NB4 (cell line): ENCODE data around the gene TDP2.

Experiments used
- DNase-seq: peaks from one replicate; pipeline ENCODE4 v3.0.0; 2010; ENCODE audit warnings: low read depth
- H3K4me3 ChIP-seq: one replicate; pipeline ENCODE4 v1.5.1; 2011; ENCODE audit warnings: mild to moderate bottlenecking, low read depth, low read length, moderate library complexity
- MYC ChIP-seq: IDR thresholded peaks from 2 replicates; pipeline ENCODE4 v1.6.1; 2011; ENCODE audit warnings: low read depth, low read length
- POLR2A ChIP-seq: IDR thresholded peaks from 2 replicates; pipeline ENCODE4 v1.6.1; 2011; ENCODE audit warnings: mild to moderate bottlenecking; ENCODE audit not compliant: insufficient read length; ENCODE audit errors: extremely low read depth
- TF ChIP-seq, protein P1 (sequence below): IDR thresholded peaks from 2 replicates; pipeline ENCODE4 v1.6.1; 2011; ENCODE audit warnings: low read depth, low read length
- TF ChIP-seq, protein P2 (sequence below): IDR thresholded peaks from one replicate; pipeline ENCODE4 v1.5.1; 2012; ENCODE audit warnings: low read depth, low read length

Gene TDP2

DNA sequence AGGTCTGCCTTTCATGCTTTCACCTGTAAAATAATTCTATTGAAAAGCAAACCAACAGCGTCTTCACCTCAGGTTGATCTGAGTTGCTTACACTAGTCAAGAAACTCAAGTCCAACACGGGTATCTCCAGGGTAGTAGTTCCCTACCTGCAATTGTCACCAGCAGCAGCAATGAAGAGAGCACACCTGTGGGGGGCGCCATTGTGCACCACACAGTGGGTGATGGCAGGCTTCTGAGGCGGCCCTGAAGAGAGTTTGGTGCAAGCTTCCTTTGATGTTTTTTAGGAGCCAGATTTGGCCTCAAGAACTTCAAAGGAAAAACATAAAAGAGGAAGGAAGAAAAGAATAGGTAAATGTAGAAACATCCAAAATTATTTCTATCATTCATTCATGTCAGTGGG is 65.8 kb downstream of the TDP2 start:
- H3K4me3 ChIP-seq = no peak overlapping the region
- TF ChIP-seq, protein P1, sequence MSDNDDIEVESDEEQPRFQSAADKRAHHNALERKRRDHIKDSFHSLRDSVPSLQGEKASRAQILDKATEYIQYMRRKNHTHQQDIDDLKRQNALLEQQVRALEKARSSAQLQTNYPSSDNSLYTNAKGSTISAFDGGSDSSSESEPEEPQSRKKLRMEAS = no peak
- TF ChIP-seq MYC (no peak), POLR2A (no peak)
- TF ChIP-seq, protein P2, sequence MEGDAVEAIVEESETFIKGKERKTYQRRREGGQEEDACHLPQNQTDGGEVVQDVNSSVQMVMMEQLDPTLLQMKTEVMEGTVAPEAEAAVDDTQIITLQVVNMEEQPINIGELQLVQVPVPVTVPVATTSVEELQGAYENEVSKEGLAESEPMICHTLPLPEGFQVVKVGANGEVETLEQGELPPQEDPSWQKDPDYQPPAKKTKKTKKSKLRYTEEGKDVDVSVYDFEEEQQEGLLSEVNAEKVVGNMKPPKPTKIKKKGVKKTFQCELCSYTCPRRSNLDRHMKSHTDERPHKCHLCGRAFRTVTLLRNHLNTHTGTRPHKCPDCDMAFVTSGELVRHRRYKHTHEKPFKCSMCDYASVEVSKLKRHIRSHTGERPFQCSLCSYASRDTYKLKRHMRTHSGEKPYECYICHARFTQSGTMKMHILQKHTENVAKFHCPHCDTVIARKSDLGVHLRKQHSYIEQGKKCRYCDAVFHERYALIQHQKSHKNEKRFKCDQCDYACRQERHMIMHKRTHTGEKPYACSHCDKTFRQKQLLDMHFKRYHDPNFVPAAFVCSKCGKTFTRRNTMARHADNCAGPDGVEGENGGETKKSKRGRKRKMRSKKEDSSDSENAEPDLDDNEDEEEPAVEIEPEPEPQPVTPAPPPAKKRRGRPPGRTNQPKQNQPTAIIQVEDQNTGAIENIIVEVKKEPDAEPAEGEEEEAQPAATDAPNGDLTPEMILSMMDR = no peak
- DNase-seq = peak; percentile 21
